ENCODE results near the gene PODNL1.

DNA sequence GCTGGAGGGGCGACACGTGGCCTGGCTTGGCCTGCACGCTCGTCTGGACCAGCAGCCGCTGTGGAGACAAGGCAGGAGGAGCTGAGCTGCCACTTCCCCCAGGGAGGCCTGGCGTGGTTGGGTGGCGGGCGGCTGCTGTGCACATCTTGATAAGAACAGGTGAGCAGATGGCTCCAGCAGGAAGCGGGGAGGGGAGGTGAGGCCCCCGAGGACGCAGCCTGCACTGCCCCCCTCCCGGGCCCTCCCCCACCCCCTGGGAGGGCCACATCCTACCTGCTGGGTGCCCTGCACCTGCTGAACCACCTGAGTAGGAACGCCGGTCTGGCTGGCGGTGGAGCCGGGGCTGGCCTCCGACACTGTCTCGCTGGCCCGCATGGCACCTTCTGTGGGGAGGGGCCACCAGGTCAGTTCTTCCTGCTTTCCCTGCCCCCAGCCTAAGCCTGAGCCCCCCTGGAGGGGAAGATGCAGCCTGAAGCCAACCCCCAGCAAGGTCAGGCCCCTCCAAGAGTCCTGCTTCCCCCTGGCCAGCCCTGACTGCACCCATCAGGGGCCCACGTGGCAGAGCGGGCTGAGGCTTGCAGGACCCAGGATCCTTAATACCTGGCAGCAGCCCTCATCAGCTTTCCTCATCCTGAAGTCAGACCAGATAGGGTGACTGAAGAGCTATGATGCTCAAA lies 45.1 kb upstream of the PODNL1 start:
- TF ChIP-seq ZNF550 (CRISPR knock-in tag; IDR thresholded peaks at IDR 0.05; ENCODE audit: borderline replicate concordance) (no peak), RFX5 (IDR thresholded peaks at IDR 0.05; ENCODE audit: low read depth, low read length) (no peak), KDM5A (IDR thresholded peaks at IDR 0.05; ENCODE audit: borderline replicate concordance, low read length) (no peak), RFXAP (CRISPR knock-in tag; IDR thresholded peaks at IDR 0.05; ENCODE audit: borderline replicate concordance) (no peak), KLF13 (CRISPR knock-in tag; IDR thresholded peaks at IDR 0.05) (no peak), CBX1 (IDR thresholded peaks at IDR 0.05; ENCODE audit: low read depth) (no peak), ZNF333 (CRISPR knock-in tag; IDR thresholded peaks at IDR 0.05; ENCODE audit: borderline replicate concordance) (no peak), SNAPC2 (CRISPR knock-in tag; IDR thresholded peaks at IDR 0.05) (no peak), HMGA1 (CRISPR knock-in tag; conservative IDR thresholded peaks at IDR 0.05) (no peak), IRF2 (CRISPR knock-in tag; IDR thresholded peaks at IDR 0.05) (no peak), ZFP1 (CRISPR knock-in tag; IDR thresholded peaks at IDR 0.05) (no peak)
- TF ChIP-seq, protein P1, sequence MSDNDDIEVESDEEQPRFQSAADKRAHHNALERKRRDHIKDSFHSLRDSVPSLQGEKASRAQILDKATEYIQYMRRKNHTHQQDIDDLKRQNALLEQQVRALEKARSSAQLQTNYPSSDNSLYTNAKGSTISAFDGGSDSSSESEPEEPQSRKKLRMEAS (IDR thresholded peaks at IDR 0.05) = no peak
